HEK293 (cell line): ENCODE results near the gene RPL7A.
A peak's percentile ranks its signal among the peaks of the same experiment; 100 is the strongest.

Experiments used
- GLI4 ChIP-seq: fragments of 450-650 bp; formaldehyde crosslinking; IDR thresholded peaks from 2 replicates; pipeline ENCODE4 v1.5.1; 2016; ENCODE audit warnings: missing biosample characterization, missing genetic modification characterization
- KLF1 ChIP-seq: fragments of 450-650 bp; formaldehyde crosslinking; IDR thresholded peaks from 2 replicates; pipeline ENCODE4 v1.5.1; 2016; ENCODE audit warnings: missing biosample characterization, missing genetic modification characterization
- KLF7 ChIP-seq: fragments of 450-650 bp; formaldehyde crosslinking; IDR thresholded peaks from 2 replicates; pipeline ENCODE4 v1.5.1; 2016; ENCODE audit warnings: missing biosample characterization, missing genetic modification characterization, borderline replicate concordance
- KLF8 ChIP-seq: fragments of 450-650 bp; formaldehyde crosslinking; IDR thresholded peaks from 2 replicates; pipeline ENCODE4 v1.5.1; 2016; ENCODE audit warnings: missing biosample characterization, missing genetic modification characterization
- OVOL3 ChIP-seq: fragments of 450-650 bp; formaldehyde crosslinking; IDR thresholded peaks from 2 replicates; pipeline ENCODE4 v1.5.1; 2016; ENCODE audit warnings: missing biosample characterization, missing genetic modification characterization
- SP7 ChIP-seq: fragments of 450-650 bp; formaldehyde crosslinking; IDR thresholded peaks from 2 replicates; pipeline ENCODE4 v1.5.1; 2016; ENCODE audit warnings: missing biosample characterization, missing genetic modification characterization
- YY1 ChIP-seq: fragments of 450-650 bp; formaldehyde crosslinking; IDR thresholded peaks from 2 replicates; pipeline ENCODE4 v1.5.1; 2018; ENCODE audit warnings: missing biosample characterization, missing genetic modification characterization
- ZFP69B ChIP-seq: fragments of 450-650 bp; formaldehyde crosslinking; IDR thresholded peaks from 2 replicates; pipeline ENCODE4 v1.5.1; 2016; ENCODE audit warnings: missing biosample characterization, missing genetic modification characterization
- ZNF138 ChIP-seq: fragments of 450-650 bp; formaldehyde crosslinking; IDR thresholded peaks from 2 replicates; pipeline ENCODE4 v1.5.1; 2016; ENCODE audit warnings: missing biosample characterization, missing genetic modification characterization, borderline replicate concordance
- ZNF2 ChIP-seq: fragments of 450-650 bp; formaldehyde crosslinking; IDR thresholded peaks from 2 replicates; pipeline ENCODE4 v1.5.1; 2016; ENCODE audit warnings: missing biosample characterization, missing genetic modification characterization
- ZNF248 ChIP-seq: fragments of 450-650 bp; formaldehyde crosslinking; IDR thresholded peaks from 2 replicates; pipeline ENCODE4 v1.5.1; 2017; ENCODE audit warnings: missing biosample characterization, missing genetic modification characterization
- ZNF341 ChIP-seq: fragments of 450-650 bp; formaldehyde crosslinking; IDR thresholded peaks from 2 replicates; pipeline ENCODE4; 2016; ENCODE audit warnings: low read depth, missing biosample characterization, missing genetic modification characterization
- ZNF600 ChIP-seq: fragments of 450-650 bp; formaldehyde crosslinking; IDR thresholded peaks from 2 replicates; pipeline ENCODE4 v1.5.1; 2016; ENCODE audit warnings: missing biosample characterization, missing genetic modification characterization
- ZNF623 ChIP-seq: fragments of 450-650 bp; formaldehyde crosslinking; IDR thresholded peaks from 2 replicates; pipeline ENCODE4 v1.5.1; 2016; ENCODE audit warnings: missing biosample characterization, missing genetic modification characterization
- ZNF626 ChIP-seq: fragments of 450-650 bp; sonication (Bioruptor Pico); formaldehyde crosslinking; IDR thresholded peaks from 2 replicates; pipeline ENCODE4 v1.5.1; 2018; ENCODE audit warnings: missing biosample characterization, missing genetic modification characterization, inconsistent platforms
- ZNF629 ChIP-seq: fragments of 450-650 bp; formaldehyde crosslinking; IDR thresholded peaks from 2 replicates; pipeline ENCODE4 v1.5.1; 2017; ENCODE audit warnings: missing biosample characterization, missing genetic modification characterization
- ZNF645 ChIP-seq: fragments of 450-650 bp; formaldehyde crosslinking; IDR thresholded peaks from 2 replicates; pipeline ENCODE4; 2016; ENCODE audit warnings: missing biosample characterization, missing genetic modification characterization
- ZNF660 ChIP-seq: fragments of 450-650 bp; IDR thresholded peaks from 2 replicates; pipeline ENCODE4 v1.5.1; 2018; ENCODE audit warnings: missing biosample characterization, mild to moderate bottlenecking, missing genetic modification characterization
- ZNF747 ChIP-seq: fragments of 450-650 bp; formaldehyde crosslinking; IDR thresholded peaks from 2 replicates; pipeline ENCODE4 v1.5.1; 2016; ENCODE audit warnings: missing biosample characterization, missing genetic modification characterization
- ZNF76 ChIP-seq: fragments of 450-650 bp; formaldehyde crosslinking; IDR thresholded peaks from 2 replicates; pipeline ENCODE4; 2016; ENCODE audit warnings: low read depth, missing biosample characterization, missing genetic modification characterization, borderline replicate concordance
- ZNF830 ChIP-seq: fragments of 450-650 bp; IDR thresholded peaks from 2 replicates; pipeline ENCODE4 v1.5.0; 2018; ENCODE audit warnings: missing biosample characterization, missing genetic modification characterization, low read depth, mild to moderate bottlenecking, moderate library complexity
- ZNF843 ChIP-seq: fragments of 450-650 bp; formaldehyde crosslinking; IDR thresholded peaks from 2 replicates; pipeline ENCODE4 v1.5.1; 2016; ENCODE audit warnings: missing biosample characterization, missing genetic modification characterization
- ZSCAN16 ChIP-seq: fragments of 450-650 bp; formaldehyde crosslinking; IDR thresholded peaks from 2 replicates; pipeline ENCODE4 v1.5.1; 2016; ENCODE audit warnings: missing biosample characterization, missing genetic modification characterization
- ZSCAN30 ChIP-seq: fragments of 450-650 bp; IDR thresholded peaks from 2 replicates; pipeline ENCODE4 v1.5.1; 2018; ENCODE audit warnings: missing biosample characterization, mild to moderate bottlenecking, missing genetic modification characterization, moderate library complexity
- ZSCAN5A ChIP-seq: fragments of 450-650 bp; formaldehyde crosslinking; IDR thresholded peaks from 2 replicates; pipeline ENCODE4 v1.5.1; 2016; ENCODE audit warnings: missing biosample characterization, missing genetic modification characterization
- TF ChIP-seq, protein P1 (sequence below): fragments of 450-650 bp; formaldehyde crosslinking; IDR thresholded peaks from 2 replicates; pipeline ENCODE4 v1.5.1; 2017; ENCODE audit warnings: missing biosample characterization, missing genetic modification characterization
- TF ChIP-seq, protein P2 (sequence below): fragments of 450-650 bp; formaldehyde crosslinking; IDR thresholded peaks from 2 replicates; pipeline ENCODE4 v1.5.1; 2016; ENCODE audit warnings: missing biosample characterization, missing genetic modification characterization
- TF ChIP-seq, protein P3 (sequence below): fragments of 450-650 bp; formaldehyde crosslinking; IDR thresholded peaks from 2 replicates; pipeline ENCODE4 v1.5.1; 2016; ENCODE audit warnings: missing biosample characterization, missing genetic modification characterization

RPL7A gene

GRCh38 chr9:133347985-133348717 lies at the start of gene RPL7A, which contains the start of gene MED22 (continued):
- TF ChIP-seq ZSCAN5A (tag by site-specific recombination) = 0 out of 2 replicates have a peak, but pooled peaks have one; percentile 37
- TF ChIP-seq YY1 (tag by site-specific recombination) = peak; percentile 96
- TF ChIP-seq, protein P1, sequence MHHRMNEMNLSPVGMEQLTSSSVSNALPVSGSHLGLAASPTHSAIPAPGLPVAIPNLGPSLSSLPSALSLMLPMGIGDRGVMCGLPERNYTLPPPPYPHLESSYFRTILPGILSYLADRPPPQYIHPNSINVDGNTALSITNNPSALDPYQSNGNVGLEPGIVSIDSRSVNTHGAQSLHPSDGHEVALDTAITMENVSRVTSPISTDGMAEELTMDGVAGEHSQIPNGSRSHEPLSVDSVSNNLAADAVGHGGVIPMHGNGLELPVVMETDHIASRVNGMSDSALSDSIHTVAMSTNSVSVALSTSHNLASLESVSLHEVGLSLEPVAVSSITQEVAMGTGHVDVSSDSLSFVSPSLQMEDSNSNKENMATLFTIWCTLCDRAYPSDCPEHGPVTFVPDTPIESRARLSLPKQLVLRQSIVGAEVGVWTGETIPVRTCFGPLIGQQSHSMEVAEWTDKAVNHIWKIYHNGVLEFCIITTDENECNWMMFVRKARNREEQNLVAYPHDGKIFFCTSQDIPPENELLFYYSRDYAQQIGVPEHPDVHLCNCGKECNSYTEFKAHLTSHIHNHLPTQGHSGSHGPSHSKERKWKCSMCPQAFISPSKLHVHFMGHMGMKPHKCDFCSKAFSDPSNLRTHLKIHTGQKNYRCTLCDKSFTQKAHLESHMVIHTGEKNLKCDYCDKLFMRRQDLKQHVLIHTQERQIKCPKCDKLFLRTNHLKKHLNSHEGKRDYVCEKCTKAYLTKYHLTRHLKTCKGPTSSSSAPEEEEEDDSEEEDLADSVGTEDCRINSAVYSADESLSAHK = peak; percentile 57; the same call in 1 of the 2 replicates
- TF ChIP-seq KLF8 (tag by site-specific recombination) = peak; percentile 92
- TF ChIP-seq GLI4 (tag by site-specific recombination) = peak; percentile 68; the same call in 1 of the 2 replicates
- TF ChIP-seq ZNF76 (tag by site-specific recombination) = peak; percentile 97
- TF ChIP-seq ZNF600 (tag by site-specific recombination) = 0 out of 2 replicates have a peak, but pooled peaks have one; percentile 66
- no peak for TF ChIP-seq ZNF138 (tag by site-specific recombination)
- TF ChIP-seq ZNF341 (tag by site-specific recombination) = 0 out of 2 replicates have a peak, but pooled peaks have one; percentile 46
- TF ChIP-seq ZSCAN16 (tag by site-specific recombination) = no peak
- no peak; the same call in 1 of the 2 replicates for TF ChIP-seq KLF1 (tag by site-specific recombination)
- TF ChIP-seq KLF7 (tag by site-specific recombination) = peak; percentile 82
- no peak for TF ChIP-seq ZNF626 (tag by site-specific recombination)
- TF ChIP-seq SP7 (tag by site-specific recombination) = peak; percentile 82; the same call in 1 of the 2 replicates
- TF ChIP-seq ZNF830 = no peak
- TF ChIP-seq, protein P2, sequence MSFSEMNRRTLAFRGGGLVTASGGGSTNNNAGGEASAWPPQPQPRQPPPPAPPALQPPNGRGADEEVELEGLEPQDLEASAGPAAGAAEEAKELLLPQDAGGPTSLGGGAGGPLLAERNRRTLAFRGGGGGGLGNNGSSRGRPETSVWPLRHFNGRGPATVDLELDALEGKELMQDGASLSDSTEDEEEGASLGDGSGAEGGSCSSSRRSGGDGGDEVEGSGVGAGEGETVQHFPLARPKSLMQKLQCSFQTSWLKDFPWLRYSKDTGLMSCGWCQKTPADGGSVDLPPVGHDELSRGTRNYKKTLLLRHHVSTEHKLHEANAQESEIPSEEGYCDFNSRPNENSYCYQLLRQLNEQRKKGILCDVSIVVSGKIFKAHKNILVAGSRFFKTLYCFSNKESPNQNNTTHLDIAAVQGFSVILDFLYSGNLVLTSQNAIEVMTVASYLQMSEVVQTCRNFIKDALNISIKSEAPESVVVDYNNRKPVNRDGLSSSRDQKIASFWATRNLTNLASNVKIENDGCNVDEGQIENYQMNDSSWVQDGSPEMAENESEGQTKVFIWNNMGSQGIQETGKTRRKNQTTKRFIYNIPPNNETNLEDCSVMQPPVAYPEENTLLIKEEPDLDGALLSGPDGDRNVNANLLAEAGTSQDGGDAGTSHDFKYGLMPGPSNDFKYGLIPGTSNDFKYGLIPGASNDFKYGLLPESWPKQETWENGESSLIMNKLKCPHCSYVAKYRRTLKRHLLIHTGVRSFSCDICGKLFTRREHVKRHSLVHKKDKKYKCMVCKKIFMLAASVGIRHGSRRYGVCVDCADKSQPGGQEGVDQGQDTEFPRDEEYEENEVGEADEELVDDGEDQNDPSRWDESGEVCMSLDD (tag by site-specific recombination) = 0 out of 2 replicates have a peak, but pooled peaks have one; percentile 27
- no peak for TF ChIP-seq ZNF747 (tag by site-specific recombination)
- TF ChIP-seq ZNF660 (tag by site-specific recombination) = peak; percentile 69; the same call in 1 of the 2 replicates
- TF ChIP-seq ZNF843 (tag by site-specific recombination) = peak; percentile 69
- TF ChIP-seq ZNF248 (tag by site-specific recombination) = no peak
- TF ChIP-seq ZNF623 = no peak
- 0 out of 2 replicates have a peak, but pooled peaks have one; percentile 39 for TF ChIP-seq OVOL3 (tag by site-specific recombination)
- TF ChIP-seq ZNF2 (tag by site-specific recombination) = peak; percentile 97
- no peak for TF ChIP-seq ZNF645 (tag by site-specific recombination)
- TF ChIP-seq, protein P3, sequence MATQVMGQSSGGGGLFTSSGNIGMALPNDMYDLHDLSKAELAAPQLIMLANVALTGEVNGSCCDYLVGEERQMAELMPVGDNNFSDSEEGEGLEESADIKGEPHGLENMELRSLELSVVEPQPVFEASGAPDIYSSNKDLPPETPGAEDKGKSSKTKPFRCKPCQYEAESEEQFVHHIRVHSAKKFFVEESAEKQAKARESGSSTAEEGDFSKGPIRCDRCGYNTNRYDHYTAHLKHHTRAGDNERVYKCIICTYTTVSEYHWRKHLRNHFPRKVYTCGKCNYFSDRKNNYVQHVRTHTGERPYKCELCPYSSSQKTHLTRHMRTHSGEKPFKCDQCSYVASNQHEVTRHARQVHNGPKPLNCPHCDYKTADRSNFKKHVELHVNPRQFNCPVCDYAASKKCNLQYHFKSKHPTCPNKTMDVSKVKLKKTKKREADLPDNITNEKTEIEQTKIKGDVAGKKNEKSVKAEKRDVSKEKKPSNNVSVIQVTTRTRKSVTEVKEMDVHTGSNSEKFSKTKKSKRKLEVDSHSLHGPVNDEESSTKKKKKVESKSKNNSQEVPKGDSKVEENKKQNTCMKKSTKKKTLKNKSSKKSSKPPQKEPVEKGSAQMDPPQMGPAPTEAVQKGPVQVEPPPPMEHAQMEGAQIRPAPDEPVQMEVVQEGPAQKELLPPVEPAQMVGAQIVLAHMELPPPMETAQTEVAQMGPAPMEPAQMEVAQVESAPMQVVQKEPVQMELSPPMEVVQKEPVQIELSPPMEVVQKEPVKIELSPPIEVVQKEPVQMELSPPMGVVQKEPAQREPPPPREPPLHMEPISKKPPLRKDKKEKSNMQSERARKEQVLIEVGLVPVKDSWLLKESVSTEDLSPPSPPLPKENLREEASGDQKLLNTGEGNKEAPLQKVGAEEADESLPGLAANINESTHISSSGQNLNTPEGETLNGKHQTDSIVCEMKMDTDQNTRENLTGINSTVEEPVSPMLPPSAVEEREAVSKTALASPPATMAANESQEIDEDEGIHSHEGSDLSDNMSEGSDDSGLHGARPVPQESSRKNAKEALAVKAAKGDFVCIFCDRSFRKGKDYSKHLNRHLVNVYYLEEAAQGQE = 0 out of 2 replicates have a peak, but pooled peaks have one; percentile 24
- peak; percentile 90 for TF ChIP-seq ZSCAN30 (tag by site-specific recombination)
- TF ChIP-seq ZNF629 = peak; percentile 73; the same call in 1 of the 2 replicates
- peak; percentile 60; the same call in 1 of the 2 replicates for TF ChIP-seq ZFP69B (tag by site-specific recombination)
